HCT116 (cell line): ENCODE data around the gene TBATA. TPM values are rescaled to one million over a fixed set of nuclear protein-coding genes. Genes with fewer than 3 reads are reported as not detected.

ENCODE experiments used
- ATAC-seq: fragments of 200-7000 bp; cut with Tn5 transposase; 2 replicates; pipeline ENCODE4 v1.9.1; 2020; ENCODE audit warnings: mild to moderate bottlenecking, moderate library complexity
- BruUV-seq: library from RNA; stranded (reverse); fragments of 400-500 nt; replicated peaks from 2 replicates; lab custom pipeline; 2021; lab: Mats Ljungman, UMichigan
- CTCF ChIA-PET: fragments of 300-600 bp; sonication (Branson Sonifier 250); formaldehyde crosslinking; loops from one replicate; lab custom pipeline; 2021; ENCODE audit warnings: antibody characterized with exemption; lab: Charles Lee
- POLR2A ChIA-PET: fragments of 300-600, 350-600 bp; sonication (Branson Sonifier 250); formaldehyde crosslinking; loops from one replicate; lab custom pipeline; 2021; ENCODE audit warnings: antibody characterized with exemption; lab: Charles Lee
- RAD21 ChIA-PET, 2 experiments: fragments of 300-600 bp; sonication (Branson Sonifier 250); formaldehyde crosslinking; loops; one replicate each; lab custom pipeline; 2023; ENCODE audit warnings: low total read pairs in 2 of 2; ENCODE audit not compliant: uncharacterized antibody in 2 of 2, unreplicated experiment in 2 of 2, low non-redundant PET in 1 of 2; lab: Charles Lee
- DNase-seq: peaks from one replicate; pipeline ENCODE4 v3.0.0-alpha.2; 2010; ENCODE audit warnings: low read depth, low spot score
- H2AFZ ChIP-seq: fragments of 200-600 bp; shearing (Covaris generic), sonication (generic); 2 replicates; pipeline ENCODE4 v1.6.1; 2017; ENCODE audit warnings: low read depth, mixed run types, mixed read lengths, antibody characterized with exemption, low read length; ENCODE audit not compliant: poor library complexity, severe bottlenecking
- H3K27ac ChIP-seq: 2 replicates; pipeline ENCODE4 v1.5.1; 2012; ENCODE audit warnings: low read depth, low read length
- H3K27me3 ChIP-seq: fragments of 200-600 bp; sonication (generic); 2 replicates; pipeline ENCODE4 v1.6.1; 2016; ENCODE audit warnings: mixed run types, low read length, mixed read lengths; ENCODE audit not compliant: insufficient read depth
- H3K36me3 ChIP-seq, 2 experiments: fragments of 200-500 bp in 1 of 2; fragments of 200-600 bp in 1 of 2; sonication (Bioruptor generic) in 1 of 2; sonication (generic) in 1 of 2; 2 replicates each; pipeline versions ENCODE4 v1.5.1 to v1.6.1; 2014 to 2016; ENCODE audit warnings: low read length in 2 of 2, inconsistent platforms in 1 of 2, mixed read lengths in 1 of 2, mixed run types in 1 of 2; ENCODE audit not compliant: insufficient read depth in 2 of 2, control insufficient read depth in 1 of 2
- H3K4me1 ChIP-seq, 2 experiments: fragments of 200-600 bp in 1 of 2; sonication (generic) in 1 of 2; 2 replicates each; pipeline versions ENCODE4 v1.5.1 to v1.6.1; 2012 to 2017; ENCODE audit warnings: low read length in 2 of 2, inconsistent platforms in 1 of 2, mild to moderate bottlenecking in 1 of 2, mixed read lengths in 1 of 2, mixed run types in 1 of 2, moderate library complexity in 1 of 2; ENCODE audit not compliant: insufficient read depth in 2 of 2, control insufficient read depth in 1 of 2
- H3K4me2 ChIP-seq: fragments of 200-600 bp; sonication (generic); 2 replicates; pipeline ENCODE4 v1.6.1; 2017; ENCODE audit warnings: mixed run types, low read length, mixed read lengths
- H3K4me3 ChIP-seq, 2 experiments: fragments of 200-600 bp in 1 of 2; sonication (generic) in 1 of 2; replicated peaks in 1 of 2; 2 replicates each; pipeline ENCODE4 v1.5.1; 2011 to 2016; ENCODE audit warnings: low read length in 2 of 2, control low read depth in 1 of 2, low read depth in 1 of 2, mild to moderate bottlenecking in 1 of 2, mixed read lengths in 1 of 2, mixed run types in 1 of 2
- H3K79me2 ChIP-seq: fragments of 200-600 bp; sonication (generic); 2 replicates; pipeline ENCODE4 v1.6.1; 2017; ENCODE audit warnings: mild to moderate bottlenecking, mixed run types, low read length, moderate library complexity, mixed read lengths; ENCODE audit not compliant: insufficient read depth
- H3K9ac ChIP-seq: fragments of 200-600 bp; sonication (generic); 2 replicates; pipeline ENCODE4 v1.6.1; 2016; ENCODE audit warnings: low read length, mixed read lengths
- H3K9me2 ChIP-seq: fragments of 200-600 bp; sonication (generic), shearing (Covaris generic); 2 replicates; pipeline ENCODE4 v1.6.1; 2017; ENCODE audit warnings: mixed run types, mild to moderate bottlenecking, moderate library complexity; ENCODE audit not compliant: insufficient read depth
- H3K9me3 ChIP-seq, 2 experiments: fragments of 200-500 bp in 1 of 2; fragments of 200-600 bp in 1 of 2; sonication (Bioruptor generic) in 1 of 2; sonication (generic) in 1 of 2; 2 replicates each; pipeline ENCODE4 v1.6.1; 2014 to 2017; ENCODE audit warnings: low read length in 2 of 2, mixed read lengths in 2 of 2, inconsistent platforms in 1 of 2, low read depth in 1 of 2, mild to moderate bottlenecking in 1 of 2, mixed run types in 1 of 2, moderate library complexity in 1 of 2; ENCODE audit not compliant: control insufficient read depth in 1 of 2, insufficient read depth in 1 of 2
- H4K20me1 ChIP-seq: fragments of 200-600 bp; sonication (generic), shearing (Covaris generic); 2 replicates; pipeline ENCODE4 v1.6.1; 2017; ENCODE audit warnings: mixed run types, mild to moderate bottlenecking, moderate library complexity; ENCODE audit not compliant: insufficient read depth
- ATF3 ChIP-seq: IDR thresholded peaks from 2 replicates; pipeline ENCODE4 v1.6.1; 2012
- CBX3 ChIP-seq: IDR thresholded peaks from 2 replicates; pipeline ENCODE4 v1.6.1; 2012; ENCODE audit warnings: low read depth
- CEBPB ChIP-seq: IDR thresholded peaks from 2 replicates; pipeline ENCODE4 v1.6.1; 2012; ENCODE audit warnings: low read depth
- CTCF ChIP-seq, 3 experiments: fragments of 200-600 bp in 1 of 3; sonication (generic) in 1 of 3; IDR thresholded peaks in 2 of 3; conservative IDR thresholded peaks in 1 of 3; 2 replicates each; pipeline ENCODE4 v1.5.1; 2012 to 2017; ENCODE audit warnings: low read depth in 2 of 3, low read length in 2 of 3, antibody characterized with exemption in 1 of 3, borderline replicate concordance in 1 of 3, control low read depth in 1 of 3, mild to moderate bottlenecking in 1 of 3, mixed read lengths in 1 of 3, mixed run types in 1 of 3, moderate library complexity in 1 of 3; ENCODE audit not compliant: insufficient read depth in 1 of 3
- EGR1 ChIP-seq: IDR thresholded peaks from 2 replicates; pipeline ENCODE4 v1.6.1; 2012; ENCODE audit warnings: low read depth
- ELF1 ChIP-seq: IDR thresholded peaks from 2 replicates; pipeline ENCODE4 v1.6.1; 2012; ENCODE audit warnings: low read depth, borderline replicate concordance
- EZH2phosphoT487 ChIP-seq: fragments of 200-600 bp; IDR thresholded peaks from 2 replicates; pipeline ENCODE4 v1.6.1; 2018; ENCODE audit warnings: antibody characterized with exemption, borderline replicate concordance
- FOSL1 ChIP-seq: IDR thresholded peaks from 2 replicates; pipeline ENCODE4 v1.6.1; 2012; ENCODE audit warnings: low read depth
- JUND ChIP-seq: IDR thresholded peaks from 2 replicates; pipeline ENCODE4 v1.6.1; 2012
- MAX ChIP-seq: IDR thresholded peaks from 2 replicates; pipeline ENCODE4 v1.6.1; 2012
- POLR2A ChIP-seq: IDR thresholded peaks from 2 replicates; pipeline ENCODE4 v1.7.0; 2011; ENCODE audit warnings: borderline replicate concordance; ENCODE audit not compliant: insufficient read depth, insufficient read length; ENCODE audit errors: extremely low read depth
- RAD21 ChIP-seq: IDR thresholded peaks from 2 replicates; pipeline ENCODE4 v1.6.1; 2012; ENCODE audit warnings: low read depth, mild to moderate bottlenecking
- SP1 ChIP-seq: IDR thresholded peaks from 2 replicates; pipeline ENCODE4 v1.6.1; 2012; ENCODE audit warnings: low read depth
- SRF ChIP-seq: IDR thresholded peaks from 2 replicates; pipeline ENCODE4 v1.6.1; 2012; ENCODE audit warnings: low read depth
- ZFX ChIP-seq: fragments of 450-650 bp; IDR thresholded peaks from 2 replicates; pipeline ENCODE4 v1.6.1; 2017
- ZNF274 ChIP-seq: fragments of 200-500 bp; sonication (Bioruptor generic); IDR thresholded peaks from 2 replicates; pipeline ENCODE4 v1.6.1; 2014; ENCODE audit warnings: mild to moderate bottlenecking, low read depth, low read length, inconsistent platforms
- intact Hi-C: fragments of 100-400 bp; cut with micrococcal nuclease; formaldehyde crosslinking; loops from 2 replicates; pipeline ENCODE4 v1.10.0; 2022
- total RNA-seq: library from RNA; stranded (reverse); gene quantifications from one replicate; pipeline ENCODE4 v1.2.1, GENCODE V29; 2021; ENCODE audit not compliant: unreplicated experiment

TBATA gene
- total RNA-seq, 1 experiment from 2014 or later, result not detected

- H3K9me2 ChIP-seq, result no peaks in the 10 kb centered on the region
- H3K4me1 ChIP-seq, result peaks cover 0 to 27% of the 10 kb centered on the region in 2 experiments; a peak in 2 of 4 replicates
- H3K4me2 ChIP-seq, result no peak overlapping the region
- H3K36me3 ChIP-seq, result no peaks in the 10 kb centered on the region
- no peak overlapping the region for H2AFZ ChIP-seq
- no TSS peak for BruUV-seq
- ChIA-PET CTCF (no interaction called here), POLR2A (no interaction called here), RAD21 (no interaction called here)
- no peaks in the 10 kb centered on the region for H3K9me3 ChIP-seq
- no peaks in the 10 kb centered on the region for H3K79me2 ChIP-seq
- no peak overlapping the region for H3K9ac ChIP-seq
- H3K27me3 ChIP-seq, result no peaks in the 10 kb centered on the region
- H3K4me3 ChIP-seq, result no peak overlapping the region
- intact Hi-C loops, result no loop called here
- H3K27ac ChIP-seq, result no peak overlapping the region
- ATAC-seq (no peak), DNase-seq (no peak)
- no peak for TF ChIP-seq SP1
- no peak for TF ChIP-seq ZFX
- TF ChIP-seq MAX, result no peak
- TF ChIP-seq CEBPB, result no peak
- TF ChIP-seq EZH2phosphoT487, result no peak
- TF ChIP-seq SRF, result no peak
- TF ChIP-seq POLR2A, result no peak
- no peak for TF ChIP-seq JUND
- H4K20me1 ChIP-seq, result no peaks in the 10 kb centered on the region
These were observed 8.6 kb downstream of the TBATA start for GRCh38 chr10:70776455-70777005.

- intact Hi-C loops, result no loop called here
- POLR2A ChIA-PET, result no interaction called here
- Histone ChIP-seq H4K20me1 (no peaks in the 10 kb centered on the region), H3K4me2 (no peak overlapping the region), H3K9me3 (no peaks in the 10 kb centered on the region), H3K36me3 (no peaks in the 10 kb centered on the region), H3K27me3 (no peaks in the 10 kb centered on the region), H3K9me2 (no peaks in the 10 kb centered on the region), H3K27ac (no peak overlapping the region), H3K4me3 (no peak overlapping the region), H3K79me2 (no peaks in the 10 kb centered on the region), H2AFZ (no peak overlapping the region), H3K4me1 (peaks cover 0 to 27% of the 10 kb centered on the region in 2 experiments; a peak in 2 of 4 replicates), H3K9ac (no peak overlapping the region)
- no TSS peak for BruUV-seq
- RAD21 ChIA-PET, result no interaction called here
- ATAC-seq (no peak), DNase-seq (no peak)
- CTCF ChIA-PET, result no interaction called here
- no peak for TF ChIP-seq ELF1
- TF ChIP-seq ATF3, result no peak
- no peak for TF ChIP-seq CTCF (IDR thresholded peaks at IDR 0.05 in 2 of 3, conservative IDR thresholded peaks at IDR 0.05 in 1 of 3; ENCODE audit: borderline replicate concordance in 1 of 3, insufficient read depth in 1 of 3, low read depth in 2 of 3, low read length in 2 of 3)
- no peak for TF ChIP-seq SP1
- no peak for TF ChIP-seq FOSL1
- TF ChIP-seq RAD21, result no peak
- no peak for TF ChIP-seq ZNF274
- no peak for TF ChIP-seq CBX3
- no peak for TF ChIP-seq EGR1
These were observed 9.3 kb downstream of the TBATA start for GRCh38 chr10:70775679-70776454.
